ENCODE results near the gene HADHB.
"Not testable (repeated sequence)": the region's sequence is repeated elsewhere in the genome, so short reads cannot be mapped to it uniquely, and the experiment has no call there.

Gene HADHB

DNA sequence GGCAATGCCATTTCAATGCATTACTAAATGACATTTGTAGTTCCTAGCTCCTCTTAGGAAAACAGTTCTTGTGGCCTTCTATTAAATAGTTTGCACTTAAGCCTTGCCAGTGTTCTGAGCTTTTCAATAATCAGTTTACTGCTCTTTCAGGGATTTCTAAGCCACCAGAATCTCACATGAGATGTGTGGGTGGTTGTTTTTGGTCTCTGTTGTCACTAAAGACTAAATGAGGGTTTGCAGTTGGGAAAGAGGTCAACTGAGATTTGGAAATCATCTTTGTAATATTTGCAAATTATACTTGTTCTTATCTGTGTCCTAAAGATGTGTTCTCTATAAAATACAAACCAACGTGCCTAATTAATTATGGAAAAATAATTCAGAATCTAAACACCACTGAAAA, 45.3 kb downstream of the HADHB start:
- in situ Hi-C loops (cut with MboI; ENCODE audit: low sequenced_read_pairs), result no loop called here

DNA sequence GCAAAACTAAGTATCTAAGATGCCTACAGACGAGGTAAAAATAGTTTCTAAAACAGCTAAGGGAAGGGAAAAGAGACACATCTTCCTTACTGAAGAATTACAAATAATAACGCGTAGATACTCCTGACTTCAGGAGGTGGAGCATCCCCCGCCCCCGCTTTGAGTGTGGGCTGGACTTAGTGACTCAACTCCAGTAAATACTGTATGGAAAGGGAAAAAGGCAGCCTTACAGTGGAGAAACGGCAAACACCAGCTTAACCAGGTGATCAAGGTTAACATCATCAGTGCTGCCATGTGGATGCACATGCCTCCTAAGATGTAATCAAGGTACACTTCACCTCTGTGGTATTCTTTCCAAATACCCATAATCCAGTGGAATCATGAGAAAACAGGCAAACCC, 47.9 kb downstream of the HADHB start:
- in situ Hi-C loops (cut with MboI; ENCODE audit: low sequenced_read_pairs), result no loop called here

DNA sequence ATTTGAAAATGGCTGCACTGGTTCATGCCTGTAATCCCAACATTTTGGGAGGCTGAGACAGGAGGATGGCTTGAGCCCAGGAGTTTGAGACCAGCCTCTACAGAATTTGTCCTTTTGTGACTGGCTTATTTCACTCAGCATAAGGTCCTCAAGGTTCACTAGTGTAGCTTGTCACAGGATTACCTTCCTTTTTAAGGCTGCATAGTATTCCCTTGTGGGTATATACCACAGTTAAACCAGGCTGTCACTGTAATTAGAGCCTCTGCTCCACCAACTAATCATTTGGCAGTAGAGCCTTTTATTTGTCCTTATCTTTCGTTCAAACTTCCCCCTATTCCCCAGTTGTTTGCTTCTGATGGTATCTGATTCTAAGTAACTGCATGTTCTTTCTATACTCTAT, 50.8 kb downstream of the HADHB start:
- in situ Hi-C loops (cut with MboI; ENCODE audit: low sequenced_read_pairs), result no loop called here

DNA sequence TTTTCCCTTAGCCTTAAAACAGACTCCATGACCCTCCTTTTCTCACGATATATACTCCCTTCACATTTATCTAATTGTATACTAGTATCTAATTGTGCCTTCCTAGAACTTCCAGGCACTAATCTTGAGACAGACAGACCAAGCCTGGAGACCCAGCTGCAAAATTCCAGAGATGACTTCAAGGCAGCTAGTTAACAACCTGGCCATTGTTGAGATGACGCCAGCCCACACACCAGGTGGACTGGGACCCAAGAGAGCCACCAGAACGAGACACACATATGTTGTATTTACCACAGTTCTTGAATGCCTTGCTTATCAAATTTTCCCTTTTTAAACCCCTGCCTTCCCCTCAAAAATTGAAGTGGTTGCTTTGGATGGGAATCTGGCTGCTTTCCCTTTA, 52.3 kb downstream of the HADHB start:
- in situ Hi-C loops (cut with MboI; ENCODE audit: low sequenced_read_pairs), result no loop called here

DNA sequence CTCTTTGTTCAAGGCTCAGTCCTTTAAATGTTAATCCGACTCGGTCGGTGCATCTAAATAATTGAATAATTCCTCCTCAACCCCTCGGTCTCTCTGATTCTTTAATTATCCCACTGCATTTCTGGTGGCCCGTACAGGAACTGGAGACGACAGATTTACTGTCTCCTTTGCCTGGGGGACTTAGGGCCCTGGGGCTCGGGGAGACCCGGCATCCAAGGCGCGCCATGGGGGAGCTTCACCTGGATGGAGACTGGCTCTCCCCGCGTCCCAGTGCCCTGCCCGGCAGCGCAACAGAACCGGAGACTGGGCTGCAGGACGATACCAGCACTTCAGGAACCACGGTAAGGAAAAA, 53.5 kb downstream of the HADHB start:
- in situ Hi-C loops (cut with MboI; ENCODE audit: low sequenced_read_pairs), result no loop called here

DNA sequence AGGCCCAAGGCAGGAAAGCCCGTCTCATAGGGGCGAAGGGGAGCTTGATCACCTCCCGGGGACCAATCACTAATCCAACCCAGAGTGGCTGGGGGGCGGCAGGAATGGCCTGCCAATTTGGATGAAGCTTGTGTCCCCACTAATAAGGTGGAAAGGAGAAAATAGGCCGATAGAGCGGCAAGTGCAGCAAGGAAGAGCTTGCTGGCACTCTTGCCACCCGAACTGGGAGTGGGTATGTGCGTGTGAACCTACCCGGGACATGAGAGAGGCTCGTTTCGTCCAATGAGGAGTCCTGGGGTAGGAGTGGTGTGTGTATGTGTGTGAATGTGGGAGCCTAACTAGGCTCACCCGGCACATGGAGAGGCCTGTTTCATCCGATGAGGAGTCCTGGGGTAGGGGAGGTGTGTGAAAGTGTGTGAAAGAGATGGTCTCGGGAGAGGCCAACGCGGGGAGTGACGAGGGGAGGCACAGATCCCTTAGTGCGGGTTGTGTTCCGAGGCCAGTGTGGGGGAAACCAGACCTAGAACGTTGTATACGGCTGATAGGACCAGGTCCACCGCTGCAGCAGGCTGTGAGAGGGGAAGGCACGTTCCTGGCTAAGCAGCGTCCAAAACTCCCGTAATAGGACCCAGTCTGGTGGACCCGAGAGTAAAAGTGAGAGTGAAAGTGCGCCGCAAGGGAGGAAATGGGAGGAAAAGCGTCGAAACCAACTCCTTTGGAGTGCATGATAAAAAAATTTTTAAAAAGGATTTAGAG, 54.1 kb downstream of the HADHB start:
- in situ Hi-C loops (cut with MboI; ENCODE audit: low sequenced_read_pairs), result no loop called here

DNA sequence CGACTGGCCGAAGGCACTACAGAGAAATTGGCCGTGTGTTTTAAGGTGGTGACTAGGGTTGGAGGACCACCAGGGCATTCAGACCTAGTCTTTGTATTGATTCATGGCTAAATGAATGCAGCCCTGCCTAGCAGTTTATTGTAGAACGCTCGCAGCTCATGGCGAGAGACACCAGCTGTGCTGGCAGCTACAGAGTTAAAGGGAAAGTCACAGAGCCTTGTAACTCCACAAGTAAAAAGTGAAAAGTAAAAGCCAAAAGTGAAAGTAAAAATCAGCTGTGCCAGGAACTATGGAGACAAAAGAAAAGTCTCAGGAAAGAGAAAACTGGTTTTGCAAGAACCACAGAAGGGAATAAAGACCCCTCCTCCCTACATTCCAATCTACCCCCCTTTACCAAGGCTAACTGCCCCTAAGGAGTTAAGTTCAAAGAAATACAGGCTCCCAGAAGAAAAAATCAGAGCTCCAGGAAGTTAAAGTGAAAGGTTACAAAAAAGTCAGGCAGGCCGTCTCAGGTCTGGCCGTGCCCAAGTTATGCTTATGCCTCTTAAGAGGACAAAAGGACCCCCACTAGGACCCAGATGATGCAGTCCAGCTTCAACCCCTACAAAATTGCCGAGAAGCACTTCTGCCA, 54.8 kb downstream of the HADHB start:
- in situ Hi-C loops (cut with MboI; ENCODE audit: low sequenced_read_pairs), result no loop called here

DNA sequence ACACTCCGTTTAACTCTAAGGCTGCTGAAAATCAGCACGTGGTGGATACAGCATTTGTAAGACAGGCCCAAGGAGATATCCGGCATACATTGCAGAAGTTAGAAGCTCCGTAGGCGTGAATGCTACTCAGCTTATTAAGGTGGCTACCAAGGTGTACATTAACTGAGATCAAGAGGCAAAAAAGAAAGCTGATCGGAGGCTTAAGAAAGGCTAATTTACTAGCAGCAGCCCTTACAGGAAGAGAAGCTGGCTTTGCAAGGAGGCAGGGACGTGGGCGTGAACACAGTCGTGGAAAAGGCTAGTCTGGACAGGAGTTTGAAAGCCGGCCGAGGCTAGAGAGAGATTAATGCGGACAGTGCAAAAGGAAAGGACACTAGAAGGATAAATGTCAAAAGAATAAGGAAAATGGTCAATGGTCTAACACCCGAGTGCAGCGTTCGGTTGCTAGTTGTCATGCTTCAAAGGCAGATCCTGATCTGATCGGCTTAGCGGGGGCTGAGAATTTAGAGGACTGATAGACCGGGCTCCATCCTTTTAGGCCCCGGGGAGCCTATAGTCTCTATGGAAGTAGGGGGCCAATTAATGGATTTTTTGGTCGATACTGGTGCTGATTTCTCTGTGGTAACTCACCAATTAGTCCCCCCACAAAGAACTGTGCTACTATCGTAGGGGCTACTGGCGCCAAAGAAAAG, 55.6 kb downstream of the HADHB start:
- in situ Hi-C loops (cut with MboI; ENCODE audit: low sequenced_read_pairs), result no loop called here

DNA sequence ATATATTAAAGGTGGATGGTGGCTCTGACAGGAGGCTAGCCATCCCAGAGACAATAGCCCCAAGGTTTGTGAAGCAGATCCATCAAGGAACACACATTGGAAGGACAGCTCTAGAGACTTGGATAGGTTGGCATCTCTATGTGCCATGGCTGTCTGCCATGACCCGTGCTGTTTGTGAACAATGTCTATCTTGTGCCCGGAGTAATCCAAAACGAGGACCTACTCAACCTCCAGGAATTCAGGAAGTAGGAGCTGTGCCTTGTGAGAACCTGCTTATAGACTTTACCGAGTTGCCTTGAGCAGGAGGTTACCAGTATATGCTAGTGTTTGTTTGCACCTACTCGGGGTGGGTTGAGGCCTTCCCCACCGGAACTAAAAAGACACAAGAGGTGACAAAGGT, 58.1 kb downstream of the HADHB start:
- in situ Hi-C loops (cut with MboI; ENCODE audit: low sequenced_read_pairs), result no loop called here

DNA sequence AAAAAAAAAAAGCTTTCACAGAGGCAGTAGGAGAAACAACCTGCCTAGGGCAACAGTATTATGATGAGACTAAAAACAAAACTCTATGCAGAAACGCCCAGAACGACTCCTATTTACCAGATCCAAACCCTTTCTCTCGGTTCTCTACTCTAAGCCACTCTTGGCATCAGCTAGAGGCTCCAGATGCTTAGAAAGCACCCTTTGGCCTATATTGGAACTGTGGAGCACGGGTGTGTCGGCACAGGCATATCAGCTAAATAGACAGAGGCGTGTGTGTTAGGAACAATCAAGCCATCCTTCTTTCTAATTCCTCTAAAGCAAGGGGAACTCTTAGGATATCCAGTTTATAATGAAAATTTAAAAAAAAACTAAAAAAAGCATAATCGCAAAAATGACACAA, 60.4 kb downstream of the HADHB start:
- in situ Hi-C loops (cut with MboI; ENCODE audit: low sequenced_read_pairs), result not testable (repeated sequence)

DNA sequence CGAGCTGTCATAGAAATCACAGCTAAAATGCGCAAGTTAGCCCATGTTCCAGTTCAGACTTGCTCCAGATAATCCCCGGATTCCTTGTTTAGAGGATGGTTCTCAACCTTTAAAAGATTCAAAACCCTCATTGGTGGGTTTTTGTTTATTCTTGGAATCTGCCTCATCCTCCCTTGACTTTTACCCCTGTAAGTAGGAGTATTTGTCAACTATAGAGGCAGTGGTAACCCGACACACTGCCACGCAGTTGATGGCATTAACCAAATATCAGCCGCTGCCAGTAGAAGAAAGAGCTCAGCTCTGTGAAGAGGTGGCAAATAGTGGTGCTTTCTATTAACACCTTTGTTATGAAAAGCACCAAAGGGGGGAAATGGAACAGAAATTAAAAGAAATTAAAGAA, 60.8 kb downstream of the HADHB start:
- in situ Hi-C loops (cut with MboI; ENCODE audit: low sequenced_read_pairs), result no loop called here

DNA sequence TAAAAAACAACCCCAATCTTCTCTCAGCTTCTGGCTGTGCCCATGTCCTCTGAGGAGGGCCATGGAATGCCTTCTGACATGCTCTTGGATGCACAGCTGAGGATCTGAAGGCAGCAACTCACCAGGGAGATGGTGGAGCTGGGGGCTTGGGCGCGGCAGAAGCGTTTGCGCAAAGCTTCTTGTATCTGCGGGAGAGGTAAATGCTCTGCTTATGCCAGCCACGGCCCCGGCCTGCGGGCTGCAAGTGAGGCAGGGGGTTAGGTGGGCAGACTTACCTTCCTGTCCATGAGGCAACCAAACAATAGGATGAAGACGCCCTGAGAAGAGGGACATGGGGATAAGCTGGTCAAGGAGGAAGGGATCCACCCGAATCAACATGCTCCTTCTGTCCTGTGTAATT, 65.2 kb downstream of the HADHB start:
- in situ Hi-C loops (cut with MboI; ENCODE audit: low sequenced_read_pairs), result no loop called here

DNA sequence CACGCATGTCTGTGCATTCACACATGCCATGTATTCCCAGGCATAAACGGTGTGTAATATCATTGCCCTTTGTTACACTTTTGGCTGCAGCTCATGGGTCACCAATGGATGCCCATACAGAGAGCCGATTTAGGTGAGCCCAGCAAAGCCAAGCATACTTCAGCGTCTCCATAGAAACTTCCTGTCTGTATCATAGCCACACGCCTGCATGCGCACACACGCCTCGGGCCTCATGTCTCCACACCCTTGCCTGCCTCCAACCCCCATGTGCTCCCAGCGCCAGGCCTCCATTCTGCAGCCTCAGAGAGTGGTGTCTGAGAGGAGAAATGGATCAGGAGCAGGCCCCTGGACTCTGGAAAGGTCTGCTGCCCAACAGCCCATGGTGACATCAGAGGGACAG, 67.7 kb downstream of the HADHB start:
- in situ Hi-C loops (cut with MboI; ENCODE audit: low sequenced_read_pairs), result no loop called here

DNA sequence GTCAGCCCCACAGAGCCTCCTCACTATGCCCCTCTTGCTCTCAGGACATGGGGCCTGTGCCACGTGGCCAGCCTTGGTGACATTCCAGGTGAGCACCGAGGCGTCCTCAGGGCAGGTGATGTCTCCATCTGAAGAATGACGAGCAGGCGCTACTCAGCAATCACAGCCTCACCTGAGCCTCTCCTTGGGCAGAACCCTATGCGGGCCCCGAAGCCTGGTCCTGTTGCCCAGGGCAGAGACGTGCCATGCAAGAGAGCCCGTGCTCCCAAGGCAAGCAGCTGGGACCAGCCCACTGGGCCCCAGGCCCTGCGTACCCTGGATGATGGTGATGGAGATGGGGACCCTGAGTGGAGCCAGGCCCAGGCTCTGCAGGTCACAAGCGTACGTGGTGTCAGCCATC, 68.7 kb downstream of the HADHB start:
- in situ Hi-C loops (cut with MboI; ENCODE audit: low sequenced_read_pairs), result no loop called here

DNA sequence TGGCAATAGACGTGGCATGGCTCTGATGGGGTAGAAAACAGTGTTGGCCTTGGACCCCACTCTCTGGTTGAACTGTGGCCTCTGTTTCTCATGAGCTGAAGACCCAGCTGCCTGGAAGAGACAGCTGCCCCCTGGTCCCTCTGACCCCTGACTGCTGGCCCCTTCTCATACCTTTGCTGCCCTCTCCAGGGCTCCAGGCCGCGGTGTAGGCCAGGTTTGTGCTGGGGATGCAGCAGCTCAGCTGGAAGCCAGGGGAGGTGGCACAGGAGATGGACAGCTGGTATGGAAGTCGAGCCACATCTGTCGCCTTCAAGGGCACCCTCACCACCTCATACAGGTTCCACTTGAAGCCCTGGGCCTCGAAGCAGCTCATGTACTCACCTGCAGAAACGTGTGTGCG, 69.5 kb downstream of the HADHB start:
- in situ Hi-C loops (cut with MboI; ENCODE audit: low sequenced_read_pairs), result no loop called here

DNA sequence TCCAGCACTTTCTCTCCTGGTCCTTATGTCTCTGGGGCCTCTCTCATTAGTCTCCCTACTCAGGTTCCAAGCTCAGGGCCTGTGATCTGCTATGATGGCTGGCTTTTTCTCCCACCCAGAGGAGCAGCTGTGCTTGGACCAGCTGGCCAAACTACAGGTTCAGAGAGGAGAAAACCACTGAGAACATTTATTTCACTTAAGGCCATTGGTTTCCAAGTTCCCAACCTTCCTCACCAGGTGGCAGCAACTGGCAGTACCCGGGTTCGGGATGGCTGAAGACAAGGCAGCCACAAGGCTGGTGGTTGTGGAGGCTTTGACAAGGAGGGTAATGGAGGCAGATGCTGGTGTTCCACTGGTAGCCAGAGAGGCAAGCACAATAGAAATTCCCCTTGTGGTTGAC, 71.3 kb downstream of the HADHB start:
- in situ Hi-C loops (cut with MboI; ENCODE audit: low sequenced_read_pairs), result no loop called here

DNA sequence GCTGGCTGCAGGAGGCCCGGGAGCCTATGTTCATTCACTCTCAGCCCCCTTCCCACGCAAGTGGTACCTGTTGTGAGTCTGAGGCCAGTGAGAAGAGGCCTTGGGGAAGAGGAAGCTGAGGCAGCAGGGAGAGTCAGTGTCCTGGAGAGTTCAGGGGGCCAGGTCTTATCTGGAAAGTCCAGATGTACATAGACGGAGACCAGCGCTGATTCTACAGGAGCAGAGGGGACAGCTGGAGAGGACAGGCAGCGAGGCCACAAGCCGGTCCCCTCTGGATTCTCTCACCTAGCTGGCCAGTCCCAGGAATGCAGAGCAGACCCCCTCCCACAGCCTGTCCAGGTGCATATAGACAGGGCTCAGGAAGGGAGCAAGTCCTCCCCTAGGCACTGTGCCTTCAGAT, 72.1 kb downstream of the HADHB start:
- in situ Hi-C loops (cut with MboI; ENCODE audit: low sequenced_read_pairs), result no loop called here

DNA sequence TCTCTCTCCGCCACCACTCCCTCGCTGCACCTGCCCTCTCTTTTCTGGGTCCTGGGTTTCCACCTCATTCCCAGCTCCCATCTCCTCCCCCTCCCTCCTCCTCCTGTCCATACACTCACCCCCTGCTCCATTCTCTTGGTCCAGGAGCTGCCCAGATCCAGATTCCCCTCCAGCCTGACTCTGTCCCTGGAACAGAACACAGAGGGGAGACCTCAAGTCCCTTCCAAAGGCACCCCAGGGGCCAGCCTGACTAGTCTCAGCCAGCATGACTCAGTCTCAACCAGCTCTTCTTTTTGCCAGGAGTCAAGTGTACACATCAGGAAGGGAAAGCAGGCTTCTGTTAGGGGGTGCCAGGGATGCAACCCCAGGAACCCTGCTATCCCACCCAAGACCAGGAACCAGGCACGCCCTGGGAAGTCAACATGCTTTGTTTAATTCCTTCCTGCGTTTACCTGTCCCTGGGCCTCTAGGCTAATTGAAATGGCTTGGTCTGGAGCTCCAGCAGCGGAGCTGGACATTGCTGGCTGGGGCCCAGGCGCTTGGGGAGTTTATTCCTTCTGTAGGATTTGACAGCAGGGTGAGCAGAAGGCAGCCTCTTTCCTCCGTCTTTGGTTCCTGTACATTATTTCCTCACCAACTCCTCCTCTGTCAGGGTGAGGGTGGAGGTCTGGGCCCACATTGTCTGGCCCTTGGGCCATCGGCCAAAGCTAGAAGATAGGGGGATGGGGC, 72.8 kb downstream of the HADHB start:
- in situ Hi-C loops (cut with MboI; ENCODE audit: low sequenced_read_pairs), result no loop called here

DNA sequence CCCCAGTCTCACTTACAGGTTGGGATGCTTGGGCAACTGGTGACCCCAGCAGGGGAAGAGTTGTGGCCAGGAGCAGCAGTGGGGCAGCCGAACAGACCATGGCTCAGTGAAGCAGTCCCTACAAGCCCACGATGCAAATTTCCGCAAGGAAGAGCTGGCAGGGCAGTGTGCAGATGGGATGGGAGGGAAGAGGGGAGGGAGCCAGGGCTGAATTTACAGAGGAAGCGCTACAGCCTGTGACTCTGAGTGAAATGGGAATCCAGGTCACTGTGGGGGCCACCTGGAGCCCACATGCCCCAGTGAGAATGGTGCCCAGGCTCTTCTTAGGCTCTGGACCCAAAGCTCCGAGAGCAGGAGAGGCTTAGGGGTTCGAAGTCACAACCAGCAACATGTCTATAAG, 74.2 kb downstream of the HADHB start:
- in situ Hi-C loops (cut with MboI; ENCODE audit: low sequenced_read_pairs), result no loop called here

DNA sequence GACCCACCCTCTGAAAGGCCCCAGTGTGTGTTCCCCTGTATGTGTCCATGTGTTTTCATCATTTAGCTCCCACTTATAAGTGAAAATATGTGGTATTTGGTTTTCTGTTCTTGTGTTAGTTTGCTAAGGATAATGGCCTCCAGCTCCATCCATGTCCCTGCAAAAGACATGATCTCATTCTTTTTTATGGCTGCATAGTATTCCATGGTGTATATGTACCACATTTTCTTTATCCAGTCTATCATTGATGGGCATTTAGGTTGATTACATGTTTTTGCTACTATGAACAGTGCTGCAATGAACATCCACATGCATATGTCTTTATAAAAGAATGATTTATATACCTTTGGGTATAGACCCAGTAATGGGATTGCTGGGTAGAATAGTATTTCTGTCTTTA, 79.7 kb downstream of the HADHB start:
- in situ Hi-C loops (cut with MboI; ENCODE audit: low sequenced_read_pairs), result not testable (repeated sequence)

DNA sequence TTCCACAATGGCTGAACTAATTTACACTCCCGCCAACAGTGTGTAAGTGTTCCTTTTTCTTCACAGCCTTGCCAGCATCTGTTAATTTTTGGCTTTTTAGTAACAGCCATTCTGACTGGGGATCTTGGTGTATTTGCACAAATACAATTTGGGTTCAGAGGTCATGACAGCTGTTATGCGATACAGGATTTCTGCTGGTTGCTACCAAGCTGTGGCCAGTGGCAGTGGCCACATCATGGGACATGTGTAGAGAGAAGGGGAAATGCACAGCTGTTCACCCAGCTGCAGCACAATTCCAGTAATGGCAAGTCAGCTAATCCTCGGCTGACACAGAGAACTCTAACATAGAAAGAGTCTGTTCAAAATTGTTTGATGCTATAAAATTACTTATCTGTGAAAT, 80.2 kb downstream of the HADHB start:
- in situ Hi-C loops (cut with MboI; ENCODE audit: low sequenced_read_pairs), result no loop called here

DNA sequence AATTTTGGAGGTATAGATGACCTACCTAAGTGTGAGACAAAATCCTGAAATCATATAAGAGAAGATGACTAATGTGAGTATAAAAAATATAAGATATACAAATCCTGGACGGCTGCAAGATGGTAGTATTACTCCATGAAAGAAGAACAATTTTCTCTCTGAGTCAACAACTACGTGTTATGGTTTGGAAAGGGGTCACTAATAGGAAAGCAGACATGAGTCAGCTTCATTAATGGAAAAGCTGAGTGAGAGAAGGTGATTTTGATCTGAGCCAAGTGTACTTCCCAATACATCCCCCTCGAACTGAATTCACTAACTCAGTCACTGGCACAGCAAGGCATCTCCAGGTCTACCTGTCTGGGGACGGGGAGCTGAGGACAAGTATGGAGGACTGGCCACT, 81.1 kb downstream of the HADHB start:
- in situ Hi-C loops (cut with MboI; ENCODE audit: low sequenced_read_pairs), result no loop called here
